ENCODE data around the gene LRMDA. TPM values are rescaled to one million over a fixed set of nuclear protein-coding genes. Genes with fewer than 3 reads are reported as not detected.
A peak's percentile ranks its signal among the peaks of the same experiment; 100 is the strongest.

Gene LRMDA
- total and polyA plus RNA-seq, 10 of the 15 experiments (the other 5 are each of a cell fraction or from before 2014, with no cell fraction given) = 0.07 to 0.54 (median 0.29) TPM; not detected in 4

GRCh38 chr10:75772153-75772887 lies 340.9 kb downstream of the LRMDA start:
- TF ChIP-seq SUPT20H (IDR thresholded peaks at IDR 0.05; ENCODE audit: borderline replicate concordance, control insufficient read depth, low read depth, low read length) (no peak), FOXM1 (IDR thresholded peaks at IDR 0.05; ENCODE audit: low read depth, low read length) (no peak), CHD2 (IDR thresholded peaks at IDR 0.05; ENCODE audit: borderline replicate concordance, low read depth, low read length) (no peak), E2F4 (IDR thresholded peaks at IDR 0.05; ENCODE audit: low read depth, low read length) (no peak), DPF2 (IDR thresholded peaks at IDR 0.05) (0 out of 2 replicates have a peak, but pooled peaks have one; percentile 20), IRF4 (IDR thresholded peaks at IDR 0.05; ENCODE audit: low read depth, low read length) (0 out of 2 replicates have a peak, but pooled peaks have one; percentile 8), IKZF2 (IDR thresholded peaks at IDR 0.05) (no peak), ZNF217 (IDR thresholded peaks at IDR 0.05) (no peak), POLR2A (IDR thresholded peaks at IDR 0.05; ENCODE audit: low read depth, low read length) (no peak), SMAD5 (IDR thresholded peaks at IDR 0.05; ENCODE audit: low read depth) (no peak)
- H3K9ac ChIP-seq (ENCODE audit: control insufficient read depth, insufficient read depth, low read length) = no peak overlapping the region
- no peaks in the 10 kb centered on the region; the same call in 1 of the 2 replicates for H4K20me1 ChIP-seq (ENCODE audit: control insufficient read depth, insufficient read depth)
- no peaks in the 10 kb centered on the region for H3K9me3 ChIP-seq (replicated peaks; ENCODE audit: control insufficient read depth, insufficient read depth, low read length)
- H3K4me1 ChIP-seq (ENCODE audit: control insufficient read depth, insufficient read depth, low read length) = peaks cover 4% of the 10 kb centered on the region; the same call in 1 of the 2 replicates
- H3K27me3 ChIP-seq (replicated peaks in 1 of 2; ENCODE audit: control insufficient read depth in 2 of 2, insufficient read depth in 2 of 2, low read length in 1 of 2) = peaks cover 0 to 2% of the 10 kb centered on the region in 2 experiments; a peak in 1 of 4 replicates
- in situ Hi-C loops (cut with MboI) = no loop called here
- DNase-seq (ENCODE audit: low read depth, low spot score) = no peak
- no peaks in the 10 kb centered on the region for H3K79me2 ChIP-seq (ENCODE audit: control insufficient read depth, insufficient read depth, low read length)
- CTCF ChIA-PET = interaction anchor here (1.4 kb wide), 2 partner anchors 9 to 18 kb away, joined by 3 read pairs; no protein-coding TSS in a partner anchor
- RAD21 ChIA-PET (ENCODE audit: unreplicated experiment) = interaction anchor here (0.7 to 1.6 kb wide), 3 partner anchors 161 to 370 kb away, joined by 3 to 4 read pairs (median 3); partner anchors contain the start of gene ZNF503
- FAIRE-seq = no peak
- no peak overlapping the region for H3K27ac ChIP-seq (ENCODE audit: control insufficient read depth, insufficient read depth)
- H2AFZ ChIP-seq (ENCODE audit: control insufficient read depth, low read depth, low read length) = peak overlapping the region; percentile 59
- SMC1A ChIA-PET (ENCODE audit: uncharacterized antibody, unreplicated experiment) = interaction anchor here (0.7 to 1.5 kb wide), 8 partner anchors 9 to 531 kb away, joined by 3 to 4 read pairs (median 3); no protein-coding TSS in a partner anchor
- intact Hi-C loops (cut with micrococcal nuclease; ENCODE audit: unreplicated experiment) = loop anchor here (5.0 kb wide), 2 partner anchors 160 to 370 kb away; partner anchors contain the start of gene ZNF503
- ATAC-seq = peak; percentile 59
- no peaks in the 10 kb centered on the region for H3K36me3 ChIP-seq (ENCODE audit: control insufficient read depth in 2 of 2, insufficient read depth in 2 of 2, low read length in 1 of 2)
- no peak overlapping the region for H3K4me3 ChIP-seq
- POLR2A ChIA-PET = interaction anchor here (0.8 kb wide), 1 partner anchor 10 kb away, joined by 3 read pairs; no protein-coding TSS in a partner anchor
- H3K4me2 ChIP-seq (ENCODE audit: control insufficient read depth, insufficient read depth) = peak overlapping the region; percentile 42; the same call in 1 of the 2 replicates
- 7% methylated on average over 8 of the region's 8 CpGs for WGBS (ENCODE audit: insufficient coverage, insufficient replicate concordance, low lambda C conversion rate, missing lambda C conversion rate)
- BruUV-seq (replicated peaks) = no TSS peak

All from GM12878 (cell line).